Right lobe of liver (tissue), 6 donors: ENCODE measurements around the gene MTA1. TPM values are rescaled to one million over a fixed set of nuclear protein-coding genes. Genes with fewer than 3 reads are reported as not detected.

ENCODE experiments used
- ATAC-seq, 4 donors: fragments of 200-7000 bp; cut with Tn5 transposase; one replicate each; pipeline ENCODE4 v1.9.1; 2020; ENCODE audit warnings: mild to moderate bottlenecking in 4 of 4, moderate library complexity in 4 of 4
- DNase-seq, 3 donors: peaks; one replicate each; pipeline ENCODE4 v3.0.0-alpha.2; 2020
- H3K27ac ChIP-seq, 3 donors: fragments of 200-600 bp; one replicate each; pipeline ENCODE4 v1.8.0; 2022
- H3K27me3 ChIP-seq, 2 donors: fragments of 200-600 bp; one replicate each; pipeline ENCODE4 v1.8.0; 2022
- H3K36me3 ChIP-seq, 4 donors: fragments of 200-600 bp; sonication (generic) in 1 of 4; one replicate each; pipeline versions ENCODE4 v1.5.1 to v1.8.0; 2017 to 2022; ENCODE audit warnings: control low read depth in 1 of 4
- H3K4me1 ChIP-seq, 4 donors: fragments of 200-600 bp; sonication (generic) in 1 of 4; one replicate each; pipeline versions ENCODE4 v1.5.1 to v1.8.0; 2017 to 2022; ENCODE audit warnings: control low read depth in 1 of 4
- H3K4me3 ChIP-seq, 3 donors: fragments of 200-600 bp; one replicate each; pipeline ENCODE4 v1.8.0; 2022
- H3K9me3 ChIP-seq, 4 donors: fragments of 200-600 bp; sonication (generic) in 1 of 4; one replicate each; pipeline versions ENCODE4 v1.5.1 to v1.8.0; 2017 to 2022; ENCODE audit warnings: control low read depth in 1 of 4
- CTCF ChIP-seq, 4 donors: fragments of 200-600 bp in 3 of 4; fragments of 450-650 bp in 1 of 4; IDR thresholded peaks; one replicate each; pipeline versions ENCODE4 v1.5.1 to v1.8.0; 2016 to 2022; ENCODE audit warnings: antibody characterized with exemption in 4 of 4, mild to moderate bottlenecking in 2 of 4
- POLR2A ChIP-seq: fragments of 450-650 bp; IDR thresholded peaks from one replicate; pipeline ENCODE4 v1.6.1; 2017; ENCODE audit warnings: antibody characterized with exemption, mild to moderate bottlenecking
- WGBS: methylation state at CpG from one replicate; pipeline ENCODE4 v1.1.6; 2018; ENCODE audit warnings: low coverage, low lambda C conversion rate; ENCODE audit not compliant: insufficient coverage; ENCODE audit errors: missing lambda C conversion rate; 5-methylcytosine and 5-hydroxymethylcytosine counted together
- intact Hi-C, 2 donors: fragments of 100-400 bp; cut with DNase I; formaldehyde crosslinking; loops; one replicate each; pipeline versions ENCODE4 v1.11.2 to v1.14.1; 2022
- total RNA-seq, 6 experiments: library from RNA; depleted of rRNA in 2 of 6; stranded (reverse); fragments of >200 nt in 2 of 6; fragmentation: NEBNext Ultra II Directional in 3 of 6; extraction: Animal tissue kit (Norgen Biotek cat#: 25700) in 3 of 6; gene quantifications; one replicate each; pipeline versions ENCODE4 v1.1.0 to v1.2.4, GENCODE V29; 2016 to 2023
- donor health status: DM: no; HTN: yes; CAD: no.
- donor health status: DM: no; HTN: no; CAD: no.
- donor health status: DM: no; HTN: no; CAD: no.
- donor health status: DM: no; HTN: yes; CAD: no.
- donor health status: DM: no; HTN: yes; CAD: no.

The MTA1 gene
- total RNA-seq, 6 experiments from 2014 or later: 18.6 to 45.1 (median 29.2) TPM

- Histone ChIP-seq H3K9me3 (no peaks in the 10 kb centered on the region), H3K4me1 (no peaks in the 10 kb centered on the region), H3K36me3 (no peaks in the 10 kb centered on the region), H3K27me3 (no peaks in the 10 kb centered on the region), H3K27ac (no peak overlapping the region), H3K4me3 (no peak overlapping the region)
- 91% methylated on average over 3 of the region's 23 CpGs for WGBS
- intact Hi-C loops: no loop called here
- ATAC-seq (no peak), DNase-seq (peak in 1 of 3 donors; percentile 46)
- TF ChIP-seq CTCF (IDR thresholded peaks at IDR 0.05) (no peak), POLR2A (no peak)
Measured at GRCh38 chr14:105384041-105384557, 35.5 kb upstream of the MTA1 start.

- DNase-seq: peak in 1 of 3 donors; percentile 39
- intact Hi-C loops: no loop called here
Measured at GRCh38 chr14:105384605-105385321, 34.9 kb upstream of the MTA1 start.

GRCh38 chr14:105385322-105385637, 34.3 kb upstream of the MTA1 start:
- H3K9me3 ChIP-seq: no peaks in the 10 kb centered on the region
- no peaks in the 10 kb centered on the region for H3K4me1 ChIP-seq
- intact Hi-C loops: no loop called here
- no peak overlapping the region for H3K4me3 ChIP-seq
- TF ChIP-seq CTCF (IDR thresholded peaks at IDR 0.05): no peak
- no peak for TF ChIP-seq POLR2A
- ATAC-seq: no peak
- no peaks in the 10 kb centered on the region for H3K36me3 ChIP-seq
- no peak overlapping the region for H3K27ac ChIP-seq
- H3K27me3 ChIP-seq: no peaks in the 10 kb centered on the region
- DNase-seq: no peak
- 100% methylated on average over 1 of the region's 19 CpGs for WGBS

More at GRCh38 chr14:105384605-105385321, 34.9 kb upstream of the MTA1 start:
- H3K4me1 ChIP-seq: no peaks in the 10 kb centered on the region
- no peak for ATAC-seq
- H3K4me3 ChIP-seq: no peak overlapping the region
- H3K27ac ChIP-seq: no peak overlapping the region
- H3K9me3 ChIP-seq: no peaks in the 10 kb centered on the region
- no peaks in the 10 kb centered on the region for H3K36me3 ChIP-seq
- WGBS: 97% methylated on average over 5 of the region's 29 CpGs
- H3K27me3 ChIP-seq: no peaks in the 10 kb centered on the region
- no peak for TF ChIP-seq POLR2A
- TF ChIP-seq CTCF (IDR thresholded peaks at IDR 0.05): no peak

- no peaks in the 10 kb centered on the region for H3K36me3 ChIP-seq
- intact Hi-C loops: no loop called here
- 82% methylated on average over 6 of the region's 22 CpGs for WGBS
Measured at GRCh38 chr14:105385698-105386365, 33.8 kb upstream of the MTA1 start.

More at GRCh38 chr14:105385698-105386365, 33.8 kb upstream of the MTA1 start:
- H3K4me3 ChIP-seq: no peak overlapping the region
- H3K4me1 ChIP-seq: no peaks in the 10 kb centered on the region
- no peak overlapping the region for H3K27ac ChIP-seq
- H3K27me3 ChIP-seq: no peaks in the 10 kb centered on the region
- no peaks in the 10 kb centered on the region for H3K9me3 ChIP-seq
- ATAC-seq (peak; percentile 4 to 37 (median 18)), DNase-seq (peak in 1 of 3 donors; percentile 26)
- TF ChIP-seq POLR2A: no peak
- no peak for TF ChIP-seq CTCF (IDR thresholded peaks at IDR 0.05)
